GDM1 (cell line): ENCODE results near the gene PINLYP.
"Not testable (repeated sequence)": the region's sequence is repeated elsewhere in the genome, so short reads cannot be mapped to it uniquely, and the experiment has no call there.

Experiments
- DNase-seq: peaks from one replicate; lab custom pipeline; 2025; lab: John Stamatoyannopoulos, UW

Gene PINLYP

DNA sequence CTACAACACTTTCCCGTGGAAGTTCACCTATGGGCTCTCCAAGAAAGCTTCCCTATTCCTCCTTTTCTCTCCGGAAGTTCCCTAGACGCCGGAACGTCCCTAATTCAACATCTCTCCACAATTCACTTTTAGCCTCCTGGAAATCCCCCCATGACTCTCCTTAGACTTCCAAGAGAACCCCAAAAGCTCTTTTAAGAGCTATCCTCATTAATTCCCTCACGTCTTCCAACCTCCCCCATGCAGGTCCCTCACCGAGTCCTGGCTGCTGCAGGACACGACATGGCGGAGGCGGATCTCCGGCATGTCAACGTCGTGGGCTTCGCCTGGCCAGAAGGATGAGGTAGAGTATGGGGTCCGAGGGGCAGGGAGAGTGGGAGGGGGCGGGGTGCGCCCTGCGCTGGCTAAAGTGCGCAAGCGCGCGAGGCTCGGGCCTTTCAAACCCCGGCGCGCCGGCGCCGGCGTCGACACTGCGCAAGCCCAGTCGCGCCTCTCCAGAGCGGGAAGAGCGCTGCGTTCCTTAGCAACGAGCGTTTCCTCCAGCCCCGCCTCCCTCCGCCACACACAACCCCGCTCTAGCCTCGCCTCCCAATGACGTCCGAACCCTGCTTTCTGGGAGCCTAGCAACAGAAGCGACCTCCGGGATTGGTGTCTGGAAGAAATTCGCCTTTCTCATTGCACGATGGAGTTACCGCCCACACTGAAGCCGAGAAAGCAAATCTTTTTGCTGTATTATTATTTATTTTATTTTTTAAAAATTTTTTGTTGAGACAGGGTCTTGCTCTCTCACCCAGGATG lies at the start of gene PINLYP, which contains the start of gene XRCC1:
Gene PINLYP (plus strand): TSS at position 646 of the 795 bp plus-strand sequence. CDS start 1,391 bp downstream, outside the sequence.
Gene XRCC1 (minus strand): TSS at position 372 of the 795 bp plus-strand sequence. CDS start 69 bp downstream, at position 303.
- peak; percentile 98 for DNase-seq

GRCh38 chr19:43525836-43526771 lies 49.5 kb upstream of the PINLYP start:
- DNase-seq = no peak

DNA sequence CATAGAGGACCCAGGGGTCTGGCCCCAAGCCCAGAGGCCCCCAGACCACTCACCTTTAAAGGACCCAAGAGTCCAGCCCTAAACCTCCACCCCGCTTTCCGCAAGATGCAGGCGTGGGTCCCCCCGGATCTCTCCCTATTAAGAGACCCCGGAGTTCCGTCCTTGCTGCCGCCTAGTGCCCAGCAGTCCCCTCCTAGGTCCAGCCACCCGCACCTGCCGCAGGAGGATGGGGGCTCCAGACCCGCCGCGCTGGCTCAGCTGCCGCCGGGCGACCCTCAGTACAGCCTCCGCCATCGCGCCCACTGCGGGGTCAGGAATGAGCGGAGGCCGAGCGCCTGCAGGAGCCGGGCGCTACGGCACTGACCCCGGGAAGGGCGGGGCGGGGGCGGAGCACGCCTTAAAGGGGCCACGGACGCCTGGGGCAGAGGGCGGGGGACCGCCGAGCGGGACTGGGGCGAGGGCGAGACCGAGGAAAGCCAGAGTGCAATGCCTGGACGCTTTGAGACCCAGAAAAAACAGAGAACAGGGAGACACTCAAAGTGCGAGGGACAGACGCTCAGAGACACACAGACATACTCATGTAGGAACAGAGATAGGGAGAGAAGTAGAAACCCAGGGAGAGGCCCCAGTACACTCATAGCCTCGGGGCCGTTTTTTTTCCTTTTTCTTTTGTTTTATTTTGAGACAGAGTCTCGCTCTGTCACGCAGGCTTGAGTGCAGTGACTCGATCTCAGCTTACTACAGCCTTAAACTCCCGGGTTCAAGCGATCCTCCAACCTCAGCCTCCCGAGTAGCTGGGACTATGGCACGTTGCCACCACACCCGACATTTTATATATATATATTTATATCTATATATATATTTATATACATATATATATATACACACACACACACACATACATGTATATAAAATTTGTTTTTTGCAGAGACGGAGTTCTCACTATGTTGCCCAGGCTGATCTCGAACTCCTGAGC lies 48.4 kb upstream of the PINLYP start, which contains the start of gene ETHE1:
Gene ETHE1 (minus strand): TSS at position 318 of the 976 bp plus-strand sequence. CDS start 24 bp downstream, at position 294.
- peak; percentile 71 for DNase-seq

- no peak for DNase-seq
These were observed 47.6 kb upstream of the PINLYP start for GRCh38 chr19:43527860-43528622.

GRCh38 chr19:43532571-43532961 lies 43.0 kb upstream of the PINLYP start:
- peak; percentile 58 for DNase-seq

DNA sequence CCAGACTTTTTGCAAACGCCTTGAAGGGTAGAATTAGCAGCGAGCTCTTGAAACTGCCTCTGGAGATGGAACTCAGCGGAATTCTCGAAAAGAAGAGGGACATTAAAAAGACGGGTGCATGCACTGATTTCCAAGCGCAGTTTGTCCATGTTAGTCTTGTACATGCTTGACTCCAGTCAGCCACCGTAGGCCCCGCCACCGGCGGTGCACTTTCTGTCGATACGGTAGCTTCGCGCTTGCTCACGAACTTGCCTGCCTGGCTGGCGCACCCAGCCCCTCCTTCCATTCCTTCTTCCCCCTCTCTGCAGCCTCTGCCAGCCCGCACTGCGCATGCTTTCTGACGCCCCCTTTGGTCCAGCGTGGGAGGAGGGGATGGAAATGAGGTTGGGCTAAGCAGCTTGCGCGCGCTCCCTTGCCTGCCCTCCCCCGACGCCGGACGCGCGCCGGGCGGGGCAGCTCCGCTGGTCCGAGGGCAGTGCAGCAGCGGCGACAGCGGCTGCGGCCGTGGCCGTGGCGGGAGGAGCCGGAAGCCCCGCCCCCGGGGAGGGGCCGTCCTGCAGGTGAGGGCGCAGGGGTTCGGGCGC lies 42.5 kb upstream of the PINLYP start, which contains the start of gene ZNF575:
Gene ZNF575 (plus strand): TSS at position 227 of the 584 bp plus-strand sequence. CDS start 1,235 bp downstream, outside the sequence.
- DNase-seq = peak; percentile 87

GRCh38 chr19:43533546-43534304 lies 41.9 kb upstream of the PINLYP start:
- peak; percentile 98 for DNase-seq

- no peak for DNase-seq
These were observed 41.2 kb upstream of the PINLYP start for GRCh38 chr19:43534305-43534815.

GRCh38 chr19:43534816-43535761 lies 40.5 kb upstream of the PINLYP start:
- DNase-seq = no peak

DNA sequence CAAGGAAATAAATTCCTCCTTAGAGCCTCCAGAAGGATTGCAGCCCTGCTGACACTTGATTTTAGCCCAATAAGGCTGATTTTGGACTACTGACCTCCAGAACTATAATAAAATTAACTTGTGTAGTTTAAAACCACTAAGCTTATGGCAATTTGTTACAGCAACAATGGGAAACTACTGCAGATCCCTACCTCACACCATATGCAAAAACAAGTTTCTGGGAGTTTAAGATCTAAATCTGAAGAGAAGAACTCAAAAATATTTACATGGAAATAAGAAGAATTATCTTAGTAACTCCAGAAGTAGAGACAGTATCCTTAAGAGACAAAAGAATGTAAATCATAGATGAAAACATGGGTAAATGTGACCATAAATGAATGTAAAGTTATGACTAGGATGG lies 36.7 kb upstream of the PINLYP start:
- DNase-seq = no peak

GRCh38 chr19:43540381-43540780 lies 35.2 kb upstream of the PINLYP start:
- no peak for DNase-seq

DNA sequence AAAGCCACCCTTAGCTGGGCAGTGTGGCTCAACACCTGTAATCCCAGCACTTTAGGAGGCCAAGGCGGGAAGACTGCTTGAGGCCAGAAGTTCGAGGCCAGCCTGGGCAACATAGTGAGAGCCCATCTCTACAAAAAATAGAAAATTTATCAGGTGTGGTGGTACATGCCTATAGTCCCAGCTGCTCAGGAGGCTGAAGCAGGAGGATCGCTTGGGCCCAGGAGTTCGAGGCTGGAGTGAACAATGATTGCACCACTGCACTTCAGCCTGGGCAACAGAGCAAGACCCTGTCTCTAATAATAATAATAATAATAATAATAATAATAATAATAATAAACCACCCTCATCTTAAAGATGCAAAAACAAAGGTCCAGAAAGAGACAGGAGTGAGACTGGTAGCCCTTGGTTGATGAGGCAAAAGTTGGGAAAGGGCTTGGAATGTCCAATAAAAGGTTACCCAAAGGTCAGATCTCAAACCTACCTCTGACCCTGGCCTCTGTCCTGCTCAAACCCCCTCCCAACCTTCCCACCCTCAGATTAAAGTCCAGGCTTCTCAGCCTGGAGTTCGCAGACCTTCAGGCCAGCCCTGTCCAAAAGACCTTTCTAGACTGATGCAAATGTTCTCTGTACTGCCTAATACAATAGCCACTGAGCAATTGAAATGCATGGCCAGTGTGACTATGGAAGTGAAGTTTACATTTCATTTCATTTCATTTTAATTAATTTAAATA lies 33.5 kb upstream of the PINLYP start:
- no peak for DNase-seq

GRCh38 chr19:43544077-43544476 lies 31.5 kb upstream of the PINLYP start:
- DNase-seq = no peak

DNA sequence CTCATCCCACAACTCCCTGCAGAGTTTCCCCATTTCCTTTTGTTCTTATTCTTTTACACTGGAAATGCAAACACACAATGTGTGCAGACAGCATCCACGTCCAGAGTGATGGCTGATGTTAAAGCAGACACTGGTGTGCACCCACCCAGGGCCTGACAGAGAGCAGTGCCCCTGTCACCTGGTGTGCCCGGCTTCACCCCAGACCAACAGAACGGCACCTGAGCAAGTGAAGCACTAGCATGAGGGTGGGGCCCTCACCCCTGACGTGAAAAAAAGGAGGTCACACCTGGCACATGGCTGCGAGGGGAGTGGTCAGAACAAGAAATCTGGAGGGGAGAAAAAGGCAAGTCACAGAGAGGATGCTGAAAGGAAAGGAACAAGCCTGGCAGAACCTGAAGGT lies 30.3 kb upstream of the PINLYP start:
- no peak for DNase-seq

- no peak for DNase-seq
These were observed 29.6 kb upstream of the PINLYP start for GRCh38 chr19:43545981-43546380.

DNA sequence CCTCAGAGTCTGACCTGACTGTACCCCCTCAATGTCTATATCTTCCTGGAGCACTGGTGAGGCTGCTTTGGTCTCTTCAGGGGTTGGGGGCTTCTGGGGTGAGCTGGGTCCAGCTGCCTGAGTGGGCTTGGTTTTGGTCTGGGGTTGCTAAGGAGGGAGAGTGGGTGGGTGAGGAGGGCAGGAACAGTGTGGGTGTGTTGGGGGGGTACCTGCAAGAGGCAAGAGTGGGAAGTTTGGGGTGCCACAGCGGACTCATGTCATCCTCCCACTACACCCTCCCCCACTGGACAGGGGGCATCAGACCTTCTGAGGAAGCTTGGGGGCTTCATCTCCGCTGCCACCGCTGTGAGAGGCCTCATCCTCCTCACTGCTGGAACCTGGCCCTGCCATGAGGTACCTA lies 29.0 kb upstream of the PINLYP start:
- DNase-seq = no peak

GRCh38 chr19:43547926-43548325 lies 27.7 kb upstream of the PINLYP start:
- DNase-seq = not testable (repeated sequence)
